GM12865 (cell line): ENCODE measurements around the gene PGLYRP3.
"Not testable (repeated sequence)": the region's sequence is repeated elsewhere in the genome, so short reads cannot be mapped to it uniquely, and the experiment has no call there.

ENCODE experiments used
- DNase-seq: peaks from one replicate; pipeline ENCODE4 v3.0.0; 2010; ENCODE audit warnings: low read depth
- H3K4me3 ChIP-seq: 2 replicates; pipeline ENCODE4 v1.5.1; 2011; ENCODE audit warnings: mild to moderate bottlenecking, low read depth, low read length, control low read depth
- TF ChIP-seq, protein P1 (sequence below): IDR thresholded peaks from 2 replicates; pipeline ENCODE4 v1.5.1; 2011; ENCODE audit warnings: low read length, control low read depth, low read depth, inconsistent platforms; ENCODE audit not compliant: insufficient read depth; ENCODE audit errors: missing control alignments

PGLYRP3 gene

DNA sequence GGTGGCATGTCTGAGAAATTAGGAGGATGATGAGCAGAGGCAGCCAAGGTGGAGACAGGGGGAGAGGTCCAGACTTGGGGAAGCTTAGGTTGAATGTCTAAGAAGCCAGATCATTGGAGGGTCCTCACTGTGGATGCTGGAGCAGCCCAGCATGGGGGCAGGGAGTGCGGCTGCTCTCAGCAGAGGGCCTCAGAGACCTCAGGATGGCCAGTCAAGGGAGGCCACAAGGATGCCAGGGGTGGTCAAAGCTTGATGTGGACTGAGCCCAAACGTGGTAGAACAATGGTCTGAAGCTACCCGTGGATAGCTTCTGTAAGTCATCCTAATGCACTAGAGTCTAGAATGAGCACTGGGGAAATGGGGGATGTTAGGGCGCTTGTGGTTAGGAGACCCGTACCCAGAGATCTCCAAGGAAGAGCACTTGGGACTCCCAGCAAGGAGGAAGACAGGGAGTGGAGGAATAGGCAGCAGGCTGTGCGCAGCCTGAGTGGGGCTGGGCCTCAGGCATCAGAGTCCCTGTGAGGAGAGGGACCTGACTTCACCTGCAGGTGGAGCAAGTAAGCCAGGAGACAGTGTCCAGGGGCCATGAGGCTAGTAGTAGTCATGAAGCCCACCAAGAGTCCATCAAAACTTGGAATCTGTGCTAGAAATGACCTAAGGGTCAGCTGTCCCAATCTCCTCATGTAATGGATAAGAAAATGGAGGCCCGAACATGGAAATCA is 40.6 kb upstream of the PGLYRP3 start:
- no peak overlapping the region for H3K4me3 ChIP-seq
- TF ChIP-seq, protein P1, sequence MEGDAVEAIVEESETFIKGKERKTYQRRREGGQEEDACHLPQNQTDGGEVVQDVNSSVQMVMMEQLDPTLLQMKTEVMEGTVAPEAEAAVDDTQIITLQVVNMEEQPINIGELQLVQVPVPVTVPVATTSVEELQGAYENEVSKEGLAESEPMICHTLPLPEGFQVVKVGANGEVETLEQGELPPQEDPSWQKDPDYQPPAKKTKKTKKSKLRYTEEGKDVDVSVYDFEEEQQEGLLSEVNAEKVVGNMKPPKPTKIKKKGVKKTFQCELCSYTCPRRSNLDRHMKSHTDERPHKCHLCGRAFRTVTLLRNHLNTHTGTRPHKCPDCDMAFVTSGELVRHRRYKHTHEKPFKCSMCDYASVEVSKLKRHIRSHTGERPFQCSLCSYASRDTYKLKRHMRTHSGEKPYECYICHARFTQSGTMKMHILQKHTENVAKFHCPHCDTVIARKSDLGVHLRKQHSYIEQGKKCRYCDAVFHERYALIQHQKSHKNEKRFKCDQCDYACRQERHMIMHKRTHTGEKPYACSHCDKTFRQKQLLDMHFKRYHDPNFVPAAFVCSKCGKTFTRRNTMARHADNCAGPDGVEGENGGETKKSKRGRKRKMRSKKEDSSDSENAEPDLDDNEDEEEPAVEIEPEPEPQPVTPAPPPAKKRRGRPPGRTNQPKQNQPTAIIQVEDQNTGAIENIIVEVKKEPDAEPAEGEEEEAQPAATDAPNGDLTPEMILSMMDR: peak; percentile 44
- no peak for DNase-seq

DNA sequence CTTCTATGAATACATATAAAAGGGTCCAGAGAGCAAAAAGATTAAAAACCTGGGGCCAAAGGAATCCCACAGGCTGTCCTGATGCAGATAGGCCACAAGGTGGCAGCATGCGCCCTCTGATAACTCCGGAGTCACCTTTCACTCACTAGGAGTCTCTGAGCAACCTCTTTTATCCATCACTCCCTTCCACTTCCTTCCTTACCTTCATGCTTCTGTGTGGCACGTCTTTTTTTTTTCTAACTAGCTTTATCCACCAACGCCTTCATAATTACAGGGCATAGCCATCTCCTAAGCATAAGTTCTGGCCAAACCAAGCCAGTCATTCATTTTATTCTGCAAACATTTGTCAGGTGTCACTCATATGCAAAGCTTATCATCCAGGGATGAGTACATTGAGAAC is 39.8 kb upstream of the PGLYRP3 start:
- H3K4me3 ChIP-seq: no peak overlapping the region
- DNase-seq: peak; percentile 72
- TF ChIP-seq, protein P1: peak; percentile 83

DNA sequence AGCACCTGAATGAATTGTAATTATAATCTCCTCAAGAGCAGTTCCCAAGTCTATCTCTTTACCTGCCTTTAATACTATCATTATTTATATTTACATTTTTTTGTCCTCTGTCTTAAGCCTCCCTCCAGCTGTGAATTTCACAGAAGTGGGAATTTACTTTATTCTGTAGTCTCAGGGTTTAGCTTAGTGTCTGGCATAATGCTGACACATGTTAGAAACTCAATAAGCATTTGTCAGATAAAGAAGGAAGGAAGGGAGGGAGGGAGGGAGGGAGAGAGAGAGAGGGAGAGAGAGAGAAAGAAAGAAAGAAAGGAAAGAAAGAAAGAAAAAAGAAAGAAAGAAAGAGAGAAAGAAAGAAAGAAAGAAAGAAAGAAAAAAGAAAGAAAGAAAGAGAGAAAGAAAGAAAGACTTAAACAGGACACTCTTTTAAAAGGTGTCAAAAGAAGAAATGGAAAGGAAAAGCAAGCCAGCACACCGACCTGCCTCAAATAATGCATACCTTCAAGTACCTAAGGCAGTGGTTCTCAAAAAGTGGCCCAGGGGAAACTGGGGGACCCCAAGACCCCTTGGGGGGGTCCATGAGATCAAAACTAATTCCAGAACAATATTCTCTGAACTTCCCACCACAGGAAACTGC is 37.7 kb upstream of the PGLYRP3 start:
- TF ChIP-seq, protein P1: no peak
- DNase-seq: no peak
- no peak overlapping the region for H3K4me3 ChIP-seq

DNA sequence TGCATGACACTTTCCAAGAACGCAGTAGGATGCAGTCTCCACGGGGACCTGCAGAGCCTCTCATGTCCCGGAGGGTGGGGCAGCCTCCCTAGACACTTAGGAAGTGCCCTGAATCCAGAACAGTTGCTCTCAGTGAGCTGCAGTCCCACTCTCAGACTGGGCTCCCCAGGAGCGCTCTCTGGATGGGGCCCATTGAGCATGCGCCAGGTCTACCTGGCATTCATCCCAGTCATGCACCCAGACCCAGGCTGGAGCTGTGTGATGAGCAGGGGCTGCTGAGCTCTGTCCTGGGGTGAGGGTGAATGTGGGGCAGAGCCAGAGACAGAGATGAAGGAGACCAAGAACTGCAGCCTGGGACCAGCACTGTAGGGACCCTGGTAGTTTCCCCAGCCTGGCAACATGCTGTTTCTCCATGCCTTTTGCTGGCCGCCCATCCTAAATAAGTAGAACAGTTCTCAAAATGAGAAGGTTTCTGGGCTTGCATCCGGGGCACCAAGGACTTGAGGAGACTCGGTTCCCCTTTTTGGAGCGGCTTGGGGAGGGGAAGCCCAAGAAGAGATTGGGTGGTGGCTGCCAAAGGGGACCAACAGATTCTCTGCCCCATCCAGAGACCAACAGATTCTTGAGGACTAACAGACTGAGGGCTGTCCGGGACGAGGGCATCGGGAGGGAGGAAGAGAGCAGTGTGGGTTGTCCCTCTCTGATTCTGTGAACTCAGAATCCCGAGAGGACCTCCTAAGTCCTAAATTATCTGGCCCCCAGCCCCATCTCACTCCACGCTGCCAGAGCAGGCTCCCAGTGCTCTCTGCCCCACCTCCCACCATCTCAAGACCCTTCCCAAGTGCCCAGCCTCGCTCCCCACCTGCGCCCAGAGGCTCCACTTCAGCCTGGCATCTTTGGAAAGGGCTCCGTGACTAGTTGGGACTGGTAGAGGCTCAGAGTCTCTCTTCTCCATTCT is 36.9 kb upstream of the PGLYRP3 start:
- DNase-seq: peak; percentile 45
- TF ChIP-seq, protein P1: no peak
- no peak overlapping the region for H3K4me3 ChIP-seq

DNA sequence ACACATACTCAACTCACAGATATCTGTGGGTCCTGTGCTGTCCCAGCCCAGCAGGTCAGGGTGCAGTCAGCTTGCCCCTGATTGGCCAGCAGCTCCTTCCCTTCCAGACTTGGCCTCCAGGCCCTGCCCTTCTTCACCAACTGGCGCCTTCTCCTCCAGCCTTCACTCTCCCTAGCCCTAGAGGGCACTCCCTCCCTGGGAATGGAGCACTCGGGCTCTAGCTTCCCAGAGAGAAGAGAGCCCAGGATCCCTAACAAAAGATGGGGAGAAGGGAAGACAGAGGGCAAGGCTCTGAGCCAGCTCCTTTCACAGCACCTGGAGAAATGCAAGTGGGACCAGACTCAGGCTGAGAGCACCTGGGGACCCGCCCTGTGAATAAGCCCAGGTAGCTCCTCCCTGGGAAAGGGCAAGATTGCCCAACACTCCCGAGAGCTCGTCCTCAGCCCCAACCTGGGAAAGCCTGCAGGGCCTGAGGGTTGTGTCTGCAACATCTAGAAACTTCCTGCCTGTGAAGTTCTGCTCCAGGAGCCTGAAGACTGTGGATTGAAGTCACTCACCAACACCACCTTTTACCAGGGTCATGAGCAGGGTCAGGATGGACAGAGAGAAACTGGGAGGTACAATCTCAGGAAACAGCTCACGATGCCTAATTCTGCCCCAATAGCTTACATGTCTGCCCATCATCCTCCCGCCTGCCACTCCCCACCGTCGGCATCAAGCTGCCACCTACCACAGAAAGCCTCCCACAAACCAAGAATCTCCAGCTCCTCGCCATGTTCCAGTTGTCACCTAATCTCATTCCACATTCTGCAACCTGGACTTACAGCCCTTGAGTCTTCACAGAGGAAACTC is 36.0 kb upstream of the PGLYRP3 start, which contains the start of gene PGLYRP4:
Gene PGLYRP4, minus strand, starts transcription at position 331 of the 852 bp plus-strand sequence. CDS start 909 bp downstream, outside the sequence.
- no peak within 1 kb of the TSS for H3K4me3 ChIP-seq
- TF ChIP-seq, protein P1: no peak
- no peak for DNase-seq

DNA sequence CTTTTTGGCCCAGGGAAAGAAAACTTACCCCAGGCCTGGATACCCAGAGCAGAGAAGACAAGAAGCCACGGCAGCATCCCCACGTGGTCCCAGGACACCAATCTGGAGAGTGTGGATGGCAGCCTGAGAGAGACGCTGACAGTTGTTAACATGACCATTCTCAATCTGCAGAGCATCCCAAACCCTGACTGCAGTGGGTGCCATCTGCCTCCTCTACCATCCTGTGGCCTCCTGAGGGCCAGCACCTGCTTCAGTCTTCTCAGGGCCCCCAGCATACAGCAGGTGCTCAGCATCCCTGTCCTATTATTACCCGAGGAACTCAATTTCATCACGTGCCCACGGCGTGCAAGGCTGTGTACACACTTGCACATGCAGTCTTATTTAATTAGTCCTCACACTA is 35.1 kb upstream of the PGLYRP3 start:
- TF ChIP-seq, protein P1: no peak
- no peak for DNase-seq
- no peak overlapping the region for H3K4me3 ChIP-seq

DNA sequence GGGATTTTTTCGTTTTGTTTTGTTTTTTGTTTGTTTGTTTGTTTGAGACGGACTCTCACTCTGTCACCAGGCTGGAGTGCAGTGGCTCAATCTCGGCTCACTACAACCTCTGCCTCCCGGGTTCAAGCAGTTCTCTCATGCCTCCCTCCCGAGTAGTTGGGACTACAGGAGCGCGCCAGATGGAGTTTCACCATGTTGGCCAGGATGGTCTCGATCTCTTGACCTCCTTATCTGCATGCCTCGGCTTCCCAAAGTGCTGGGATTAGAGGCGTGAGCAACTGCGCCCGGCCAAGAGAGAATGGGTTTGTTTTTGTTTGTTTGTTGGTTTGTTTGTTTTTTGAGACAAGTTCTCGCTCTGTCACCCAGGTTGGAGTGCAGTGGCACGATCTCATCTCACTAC is 34.3 kb upstream of the PGLYRP3 start:
- DNase-seq, H3K4me3 ChIP-seq: not testable (repeated sequence)
